Activated naive CD8-positive, alpha-beta T cell treated with anti-CD3 and anti-CD28 coated beads, Interleukin-2, amount 50 U/mL, for 16 hours (primary cell): ENCODE measurements around the gene CPNE1.
"Not testable (repeated sequence)": the region's sequence is repeated elsewhere in the genome, so short reads cannot be mapped to it uniquely, and the experiment has no call there.

ENCODE experiments used
- DNase-seq: peaks from one replicate; pipeline ENCODE4 v3.0.0-alpha.2; 2020; ENCODE audit warnings: low read depth, low spot score

The CPNE1 gene

DNA sequence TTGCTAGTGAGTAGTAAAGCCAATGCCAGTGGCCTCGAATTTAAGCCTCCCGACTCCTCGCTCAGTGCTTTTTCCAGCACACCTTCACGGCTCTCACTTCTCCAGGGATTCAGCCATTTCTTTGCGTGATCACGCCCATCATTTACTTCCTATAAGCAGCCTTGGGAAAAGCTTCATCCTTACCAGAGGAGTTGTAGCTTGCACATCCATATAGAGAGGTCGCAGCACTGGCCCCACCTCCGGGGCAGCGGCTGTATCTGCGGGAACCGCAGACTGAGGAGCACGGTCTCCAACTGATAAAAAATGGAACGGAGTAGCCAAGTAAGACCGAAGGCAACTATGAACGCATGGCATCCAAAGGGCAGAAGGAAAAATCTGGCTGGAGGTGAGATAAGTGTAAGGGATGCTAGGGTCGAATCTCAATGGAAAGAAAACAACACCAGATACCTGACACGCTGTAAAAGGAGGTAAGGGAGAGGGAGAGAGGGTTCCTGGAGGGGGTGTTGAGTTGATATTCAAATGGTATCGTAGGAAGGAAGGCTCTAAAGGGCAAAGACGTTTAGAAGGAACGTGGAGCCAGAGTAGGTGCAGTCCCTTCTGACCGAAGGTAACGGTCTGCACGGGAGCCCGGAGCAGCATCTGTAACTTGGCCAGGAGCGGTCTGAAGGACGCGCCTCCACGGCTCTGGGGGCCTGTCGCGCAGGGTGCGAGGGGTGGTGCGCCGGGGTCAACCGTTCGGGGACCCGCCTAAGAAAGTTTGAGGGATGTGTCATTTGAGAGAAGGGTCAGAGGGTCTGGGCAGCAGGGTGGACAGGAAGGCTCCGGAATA lies 33.8 kb upstream of the CPNE1 start:
- no peak for DNase-seq

DNA sequence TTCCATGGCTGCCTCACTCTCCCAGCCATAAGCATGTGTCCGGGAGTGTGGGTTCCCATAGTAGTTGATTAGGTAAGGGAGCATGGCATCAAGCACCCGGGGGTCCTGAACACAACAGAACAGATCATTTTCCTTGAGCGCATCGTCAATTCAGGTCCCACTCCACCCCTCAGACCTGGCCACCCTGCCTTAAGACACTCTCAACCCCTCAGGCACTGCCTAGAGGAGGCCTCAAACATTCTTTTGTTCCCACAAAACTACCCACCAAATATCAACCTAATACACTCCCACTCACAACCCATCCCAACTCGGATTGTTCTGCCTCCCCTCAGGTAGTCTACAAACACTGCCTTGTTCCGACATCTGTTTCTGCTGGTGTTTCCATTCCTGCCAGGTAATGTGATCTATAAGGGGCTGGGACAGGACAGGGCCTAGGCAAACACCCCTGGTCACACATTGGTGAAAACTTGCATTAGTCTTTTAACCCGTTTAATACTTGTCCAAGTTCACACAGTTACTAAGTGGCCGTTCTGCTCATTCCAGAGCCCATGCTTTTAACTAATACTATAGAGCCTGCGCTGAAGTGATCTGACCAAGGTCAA lies 33.1 kb upstream of the CPNE1 start:
- no peak for DNase-seq

DNA sequence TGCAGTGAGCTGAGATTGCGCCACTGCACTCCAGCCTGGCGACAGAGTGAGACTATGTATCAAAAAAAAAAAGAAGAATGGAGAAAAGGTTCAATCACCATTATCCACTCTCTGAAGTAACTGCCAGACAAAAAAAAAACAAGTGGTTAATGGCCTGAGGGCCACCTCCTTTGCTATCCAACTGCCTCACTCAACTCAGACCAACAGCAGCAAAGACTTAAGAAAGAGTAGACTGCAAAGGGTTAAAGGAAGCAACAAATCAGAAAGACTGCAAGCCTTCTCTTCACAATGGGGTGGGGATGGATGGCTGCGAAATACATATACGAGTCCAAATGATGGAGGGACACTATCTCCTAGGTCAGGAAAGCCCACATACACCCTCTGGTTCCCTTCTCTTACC lies 31.3 kb upstream of the CPNE1 start:
- no peak for DNase-seq

DNA sequence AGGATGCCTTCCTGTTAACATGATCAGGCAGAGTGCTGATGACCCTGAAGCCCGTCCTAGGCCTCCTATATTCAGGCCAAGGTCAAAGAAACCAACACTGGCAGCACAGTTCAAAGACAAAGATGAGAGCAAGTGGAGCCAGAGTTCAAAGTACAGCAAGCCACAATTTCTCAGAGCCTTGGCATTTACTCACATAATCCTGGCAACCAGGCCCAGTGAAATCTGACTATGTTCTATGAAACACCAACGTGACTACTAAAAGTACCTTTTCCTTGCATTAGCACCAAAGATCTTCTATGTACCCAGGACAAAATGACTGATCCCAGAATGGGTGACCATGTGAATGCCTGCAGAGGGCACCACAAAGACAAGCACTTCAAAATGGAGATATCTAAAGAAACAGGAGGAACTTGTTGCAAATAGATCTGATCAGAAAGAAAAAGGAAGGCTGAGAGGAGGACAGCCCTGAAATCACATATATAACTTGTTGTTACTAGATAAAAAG lies 30.6 kb upstream of the CPNE1 start:
- DNase-seq = no peak

DNA sequence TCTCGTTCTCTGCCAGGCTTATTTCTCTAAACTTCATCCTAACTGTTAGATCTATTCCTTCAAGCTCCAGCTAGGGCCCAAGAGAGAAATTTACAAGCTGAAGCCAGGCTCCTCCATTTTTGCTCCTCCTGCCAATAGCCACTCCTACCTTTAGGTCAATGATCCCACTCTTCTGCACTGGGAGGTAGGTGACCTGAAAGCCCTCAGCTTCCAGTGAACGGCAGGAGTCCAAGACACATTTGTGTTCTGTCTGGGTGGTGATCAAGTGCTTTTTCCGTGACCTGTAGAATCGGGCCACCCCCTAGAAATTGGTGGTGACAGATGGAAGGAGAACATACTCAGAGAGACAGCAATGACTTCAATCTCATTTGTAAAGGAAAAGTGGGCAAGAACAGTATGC lies 25.6 kb upstream of the CPNE1 start:
- no peak for DNase-seq

DNA sequence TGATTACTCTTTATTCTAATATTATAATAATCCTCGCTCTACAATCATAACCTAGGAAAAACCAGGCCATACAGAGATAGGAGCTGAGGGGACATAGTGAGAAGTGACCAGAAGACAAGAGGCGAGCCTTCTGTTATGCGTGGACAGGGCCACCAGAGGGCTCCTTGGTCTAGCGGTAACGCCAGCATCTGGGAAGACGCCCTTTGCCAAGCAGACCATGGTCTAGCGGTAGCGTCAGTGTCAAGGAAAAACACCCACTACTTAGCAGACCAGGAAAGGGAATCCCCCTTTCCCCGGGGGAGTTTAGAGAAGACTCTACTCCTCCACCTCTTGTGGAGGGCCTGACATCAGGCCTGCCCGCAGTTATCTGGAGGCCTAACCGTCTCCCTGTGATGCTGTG lies 22.2 kb upstream of the CPNE1 start:
- not testable (repeated sequence) for DNase-seq

DNA sequence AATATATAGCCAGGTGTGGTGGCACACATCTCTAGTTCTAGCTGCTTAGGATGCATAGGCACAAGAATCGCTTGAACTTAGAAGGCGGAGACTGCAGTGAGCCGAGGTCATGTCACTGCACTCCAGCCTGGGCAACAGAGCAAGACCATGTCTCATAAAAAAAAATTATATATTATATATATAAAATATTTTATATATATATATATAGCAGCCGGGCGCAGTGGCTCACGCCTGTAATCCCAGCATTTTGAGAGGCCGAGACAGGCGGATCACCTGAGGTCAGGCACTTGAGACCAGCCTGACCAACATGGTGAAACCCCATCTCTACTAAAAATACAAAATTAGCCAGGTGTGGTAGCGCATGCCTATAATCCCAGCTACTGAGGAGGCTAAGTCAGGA lies 20.7 kb upstream of the CPNE1 start:
- DNase-seq = not testable (repeated sequence)

DNA sequence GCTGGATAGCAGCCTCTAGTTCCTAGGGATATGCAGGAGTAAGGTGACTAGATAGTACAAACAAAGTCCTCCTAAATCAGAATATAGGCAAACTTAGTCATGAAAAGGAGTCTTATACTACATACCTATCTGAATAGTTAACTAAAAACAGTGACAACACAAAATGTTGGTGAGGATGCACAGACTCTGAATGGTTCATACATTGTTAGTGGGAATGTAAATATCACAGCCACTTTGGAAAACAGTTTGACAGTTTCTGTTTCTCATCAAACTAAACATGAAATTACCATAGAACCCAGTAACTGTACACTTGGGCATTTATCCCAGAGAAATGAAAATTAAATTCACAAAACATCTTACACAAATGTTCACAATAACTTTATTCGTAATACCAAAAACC lies 17.3 kb upstream of the CPNE1 start:
- DNase-seq = no peak

DNA sequence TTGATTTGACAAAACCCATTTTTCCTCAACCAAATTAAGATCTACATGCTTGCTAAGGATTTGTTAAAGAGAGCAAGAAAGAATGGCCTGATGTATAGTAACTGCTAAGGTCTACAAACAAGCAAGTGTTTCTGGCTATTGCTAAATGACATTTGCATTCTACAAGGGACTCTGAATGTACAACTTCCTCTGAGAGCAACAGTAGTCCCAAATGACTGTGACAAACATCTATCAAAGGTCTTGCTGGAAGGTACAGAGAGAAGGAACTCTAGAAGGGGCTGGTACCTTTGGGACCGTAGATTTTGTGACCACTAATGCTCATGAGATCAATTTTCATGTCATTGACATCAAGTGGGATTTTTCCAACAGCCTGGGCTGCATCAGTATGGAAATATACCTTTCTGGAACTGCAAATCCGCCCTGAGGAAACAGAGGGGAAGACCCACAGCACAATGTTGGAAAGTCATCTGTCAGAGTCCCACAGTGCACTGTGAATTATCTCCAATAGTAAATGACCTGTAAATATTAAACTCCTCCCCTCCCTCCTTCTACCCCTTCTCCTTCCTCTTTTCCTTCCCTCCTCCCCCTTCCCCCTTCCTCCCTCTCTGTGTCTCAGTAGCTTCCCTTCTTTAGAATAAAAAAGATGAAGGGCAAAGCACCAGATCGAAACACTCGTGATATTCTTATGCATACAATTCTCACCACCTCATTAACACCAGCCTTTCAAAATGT lies 15.9 kb upstream of the CPNE1 start:
- DNase-seq = no peak

DNA sequence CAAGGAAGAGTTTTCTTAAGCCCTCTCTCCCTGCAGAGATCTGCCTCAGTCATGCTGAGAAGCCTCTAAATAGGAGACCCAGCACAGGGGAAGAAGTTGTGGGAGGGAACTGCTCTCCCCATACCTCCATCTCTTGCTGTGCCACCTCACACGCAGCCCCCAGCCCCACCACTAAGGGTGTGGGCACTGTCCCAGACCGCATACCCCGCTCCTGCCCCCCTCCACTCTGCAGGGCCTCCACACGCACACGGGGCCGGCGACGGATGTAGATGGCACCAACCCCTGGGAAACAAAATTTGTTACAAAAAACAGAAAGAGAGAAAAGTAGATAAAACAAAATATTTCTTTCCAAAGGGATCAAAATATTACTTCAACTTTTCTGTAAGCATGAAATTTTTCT lies 10.2 kb upstream of the CPNE1 start:
- DNase-seq = no peak

DNA sequence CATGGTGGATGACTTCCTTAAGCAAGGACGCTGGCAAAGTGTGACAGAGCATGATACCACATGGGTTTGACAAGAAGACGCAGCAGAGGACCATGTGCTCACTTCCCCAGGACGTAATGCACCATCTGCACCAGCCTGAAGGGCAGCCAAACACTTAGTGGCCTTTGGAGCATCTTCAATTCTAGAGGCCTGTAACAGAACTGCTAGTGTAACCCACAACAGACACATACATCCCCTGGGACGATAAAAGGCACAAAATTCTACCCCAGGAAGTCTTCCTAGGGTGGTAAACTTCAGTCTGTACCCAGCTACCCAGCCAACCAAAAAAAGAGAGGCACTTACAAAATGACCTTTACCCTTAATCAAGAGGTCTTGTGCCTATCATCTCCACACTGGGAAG lies 9.2 kb upstream of the CPNE1 start:
- DNase-seq = no peak

DNA sequence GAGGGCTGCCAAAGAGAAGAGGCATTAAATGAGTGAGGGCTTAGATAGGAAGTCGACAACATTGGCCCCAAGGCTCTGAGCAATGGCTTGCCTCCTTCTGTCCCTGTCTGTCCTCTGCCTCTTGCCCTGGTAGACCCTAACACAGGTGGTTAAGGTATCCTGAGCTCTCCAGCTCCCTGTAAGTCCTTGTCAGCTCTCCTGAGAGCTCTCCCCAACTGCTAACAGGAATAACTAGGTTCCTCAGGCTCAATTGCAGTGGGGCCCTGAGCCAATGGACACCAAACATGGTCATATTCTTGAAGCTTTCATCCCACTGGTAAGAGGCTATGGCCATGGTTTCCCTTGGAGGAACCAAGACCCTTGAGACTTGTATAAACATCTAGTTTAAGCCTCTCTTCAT lies 5.0 kb upstream of the CPNE1 start:
- no peak for DNase-seq

DNA sequence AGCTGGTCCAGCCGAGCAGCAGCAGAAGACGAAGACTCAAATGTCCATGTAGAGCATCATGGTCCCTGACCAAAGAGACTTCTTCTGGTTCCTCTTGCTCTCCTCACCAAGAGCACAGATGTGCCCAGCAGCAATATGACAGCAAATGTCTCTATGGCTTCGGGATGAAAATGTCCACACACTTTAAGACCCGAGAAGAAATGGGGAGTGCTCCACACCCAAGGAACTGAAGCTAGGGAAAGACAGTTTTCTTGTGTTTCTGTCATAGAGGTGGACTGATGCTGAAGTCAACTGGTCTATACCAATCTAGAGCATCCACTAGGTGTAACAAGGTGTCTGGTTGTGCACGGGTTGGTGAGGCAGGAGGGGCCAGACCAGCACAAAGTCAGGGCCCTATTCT lies 4.5 kb upstream of the CPNE1 start:
- DNase-seq = no peak

DNA sequence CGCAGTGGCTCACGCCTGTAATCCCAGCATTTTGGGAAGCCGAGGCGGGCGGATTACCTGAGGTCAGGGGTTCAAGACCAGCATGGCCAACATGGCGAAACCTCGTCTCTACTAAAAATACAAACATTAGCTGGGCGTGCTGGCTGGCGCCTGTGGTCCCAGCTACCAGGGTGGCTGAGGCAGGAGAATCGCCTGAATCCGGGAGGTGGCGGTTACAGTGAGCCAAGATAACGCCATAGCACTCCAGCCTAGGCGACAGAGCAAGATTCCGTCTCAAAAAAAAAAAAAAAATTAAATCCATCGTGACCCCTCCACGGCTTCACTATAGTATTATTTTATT lies 1.2 kb upstream of the CPNE1 start:
- no peak for DNase-seq

DNA sequence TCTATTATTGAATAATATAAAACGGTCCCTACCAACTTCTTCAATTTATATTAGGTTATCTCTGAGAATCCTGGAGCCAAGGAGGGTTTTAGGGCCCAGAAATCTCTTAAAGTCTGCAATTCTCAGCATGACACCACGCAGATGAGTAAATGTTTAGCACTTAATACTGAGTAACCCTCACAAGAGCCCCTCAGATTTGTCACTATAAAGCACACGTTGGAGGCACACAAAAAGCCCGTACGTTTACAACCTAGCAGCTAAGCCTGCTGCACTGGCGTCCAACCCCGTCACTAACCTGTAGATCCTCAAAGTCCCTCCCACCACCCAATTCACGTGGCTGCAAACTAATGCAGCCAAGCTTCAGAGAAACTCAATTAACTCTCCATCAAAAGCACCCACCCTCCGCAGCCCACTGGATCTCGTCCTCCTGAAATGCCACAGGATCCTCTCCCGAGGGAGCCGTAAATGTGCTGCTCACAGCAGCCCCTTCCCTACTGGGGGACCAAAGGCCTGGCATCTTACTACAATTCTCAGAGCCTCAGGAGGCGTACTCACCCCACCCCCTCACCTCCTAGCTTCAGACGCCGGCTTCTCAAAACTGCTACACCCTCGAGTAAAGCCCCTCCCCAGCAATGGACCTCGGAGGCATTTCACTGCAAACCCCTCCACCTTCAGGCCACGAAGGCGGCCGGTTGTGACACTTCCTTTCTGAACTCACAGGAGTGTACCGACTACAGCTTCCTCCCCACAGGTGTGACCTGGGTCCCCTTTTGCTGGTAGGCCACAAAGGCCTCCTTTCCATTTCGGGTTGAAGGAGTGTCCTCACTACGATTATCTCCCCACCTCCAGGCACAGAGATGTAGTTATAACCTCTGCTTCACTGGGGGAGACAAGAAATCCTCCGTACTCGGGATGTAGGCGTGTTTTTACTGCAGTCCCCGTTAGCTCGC lies 909 bp downstream of the CPNE1 start:
- DNase-seq = peak; percentile 47

DNA sequence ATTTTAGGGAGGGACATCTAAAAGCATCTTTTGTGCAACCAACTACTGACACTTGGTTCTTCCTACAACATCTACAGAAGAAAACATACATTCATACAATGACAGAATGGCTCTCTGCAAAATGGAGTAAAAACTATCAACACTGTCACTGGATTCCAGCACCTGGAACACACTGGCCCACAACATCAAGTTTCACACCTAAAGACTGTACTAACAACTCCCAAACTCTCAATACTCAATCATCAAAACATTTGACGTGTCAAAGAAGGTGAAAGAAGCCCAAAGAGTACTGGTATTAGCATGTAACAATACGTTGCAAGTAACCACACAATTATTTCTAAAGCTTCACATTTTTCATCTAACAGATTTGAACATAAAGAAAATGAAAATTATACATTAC lies 2.1 kb downstream of the CPNE1 start:
- no peak for DNase-seq

DNA sequence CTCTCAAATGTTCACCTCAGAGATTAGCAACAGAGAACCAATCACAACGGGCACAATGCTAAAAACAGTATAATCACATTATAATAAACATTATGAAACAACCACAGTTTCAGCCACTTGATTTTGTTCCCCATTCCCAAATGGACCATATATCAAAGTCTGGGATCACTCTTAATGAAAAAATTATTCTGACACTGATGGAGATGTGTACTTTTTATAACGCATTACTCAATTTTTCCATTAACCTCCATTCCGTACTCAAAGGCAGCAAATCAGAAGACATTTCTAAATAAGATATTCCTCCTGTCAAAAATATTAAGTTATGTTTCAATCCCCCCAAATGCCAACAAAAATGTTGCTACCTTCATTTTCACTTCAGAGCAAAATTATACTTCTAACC lies 2.8 kb downstream of the CPNE1 start:
- no peak for DNase-seq

DNA sequence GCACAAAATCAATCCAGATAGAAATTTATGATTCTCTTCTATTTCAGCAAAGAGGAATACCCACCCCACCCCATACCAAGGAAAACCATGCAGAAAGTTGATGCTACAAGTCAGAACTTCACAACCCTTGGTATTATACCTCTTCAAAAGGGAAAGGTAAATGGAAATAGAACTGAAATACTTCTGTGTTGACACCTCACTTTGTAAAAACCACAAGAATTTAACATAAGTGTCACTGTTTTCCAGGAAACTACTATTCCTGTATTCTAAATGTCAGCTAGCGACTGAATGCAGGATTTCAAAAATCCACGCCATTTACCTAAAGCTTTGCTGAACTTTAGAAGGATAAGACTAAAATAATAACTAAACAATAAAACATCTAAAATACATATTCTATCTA lies 3.6 kb downstream of the CPNE1 start:
- no peak for DNase-seq

DNA sequence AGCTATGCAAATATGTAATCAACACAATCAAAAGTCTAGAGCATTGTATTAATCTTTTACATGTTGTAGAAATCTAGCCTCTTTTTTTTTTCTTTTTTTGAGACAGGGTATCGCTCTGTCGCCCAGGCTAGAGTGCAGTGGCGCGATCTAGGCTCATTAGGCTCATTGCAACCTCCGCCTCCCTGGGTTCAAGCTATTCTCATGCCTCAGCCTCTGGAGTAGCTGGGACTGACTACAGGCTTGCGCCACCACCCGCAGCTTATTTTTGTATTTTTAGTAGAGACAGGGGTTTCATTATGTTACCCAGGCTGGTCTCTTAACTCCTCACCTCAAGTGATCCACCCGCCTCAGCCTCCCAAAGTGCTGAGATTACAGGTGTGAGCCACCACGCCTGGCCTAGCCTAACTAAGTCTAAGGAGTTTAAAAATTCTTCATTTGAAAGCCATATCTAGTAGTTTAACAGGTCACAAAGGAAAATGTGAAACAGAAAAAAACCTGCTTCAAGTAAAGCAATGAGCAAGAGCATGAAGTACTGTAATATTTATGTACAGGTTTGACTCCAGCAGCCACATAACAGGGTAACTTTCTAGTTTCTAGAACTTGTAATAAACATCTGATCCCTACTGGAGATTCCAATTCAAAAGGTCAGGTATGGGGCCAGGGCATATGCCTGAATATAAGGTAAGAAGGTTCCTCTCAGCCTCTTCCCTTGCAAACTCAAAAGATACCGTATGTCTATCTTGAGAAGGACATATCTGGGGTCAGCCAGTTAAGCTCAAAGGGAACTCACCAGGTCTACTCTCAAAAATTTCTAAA lies 4.4 kb downstream of the CPNE1 start:
- no peak for DNase-seq

DNA sequence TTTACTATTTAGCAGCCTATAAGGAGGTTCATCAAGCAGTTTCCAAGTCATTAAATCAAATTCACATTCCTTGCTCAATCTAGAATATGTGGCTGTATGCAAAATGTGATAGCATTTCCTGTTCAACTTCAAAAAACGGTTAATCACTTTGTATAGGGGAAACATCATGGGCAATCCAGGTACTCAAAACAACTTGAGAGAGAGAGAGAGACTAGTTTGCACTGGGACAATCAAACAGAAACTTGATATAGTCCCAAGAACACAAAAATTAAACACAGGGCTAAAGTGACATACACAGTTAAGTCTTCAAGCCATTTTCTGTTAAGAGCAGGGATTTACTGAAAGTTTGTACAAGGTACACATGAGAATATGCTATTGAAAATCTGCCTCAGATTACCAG lies 7.4 kb downstream of the CPNE1 start:
- no peak for DNase-seq

DNA sequence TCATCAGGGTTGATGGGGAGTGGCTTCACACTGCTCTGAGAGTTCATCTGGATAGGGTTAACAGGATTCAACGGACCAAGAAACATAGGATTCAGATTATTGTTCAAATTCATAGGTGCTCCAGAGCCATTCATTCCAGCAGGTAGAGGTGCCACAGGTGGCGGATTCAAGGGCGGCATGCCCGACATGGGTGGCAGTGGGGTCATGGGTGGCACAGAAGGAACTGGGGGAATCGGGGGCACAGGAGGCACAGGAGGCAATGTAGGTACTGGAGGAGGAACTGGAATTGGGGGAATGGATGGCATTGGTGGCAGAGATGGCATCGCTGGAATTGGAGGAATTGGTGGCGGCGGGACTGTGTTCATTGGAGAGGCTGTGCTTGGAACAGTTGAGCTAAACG lies 10.3 kb downstream of the CPNE1 start:
- no peak for DNase-seq
